Mucosa of descending colon (tissue), 3 donors: ENCODE measurements around the gene TERF2IP. TPM values are rescaled to one million over a fixed set of nuclear protein-coding genes. Genes with fewer than 3 reads are reported as not detected.

ENCODE experiments used
- ATAC-seq: fragments of 200-7000 bp; cut with Tn5 transposase; one replicate; pipeline ENCODE4 v1.9.1; 2020; ENCODE audit warnings: mild to moderate bottlenecking, moderate library complexity
- DNase-seq, 3 donors: peaks; one replicate each; pipeline ENCODE4 v3.0.0-alpha.2; 2020
- H3K36me3 ChIP-seq: fragments of 200-600 bp; one replicate; pipeline ENCODE4 v1.8.0; 2021; ENCODE audit warnings: low read depth, mild to moderate bottlenecking
- H3K4me1 ChIP-seq: fragments of 200-600 bp; one replicate; pipeline ENCODE4 v1.8.0; 2021; ENCODE audit warnings: low read depth, mild to moderate bottlenecking
- H3K4me3 ChIP-seq: fragments of 200-600 bp; one replicate; pipeline ENCODE4 v1.8.0; 2021; ENCODE audit warnings: mild to moderate bottlenecking
- H3K9me3 ChIP-seq: fragments of 200-600 bp; one replicate; pipeline ENCODE4 v1.8.0; 2021; ENCODE audit warnings: mild to moderate bottlenecking
- CTCF ChIP-seq: fragments of 200-600 bp; IDR thresholded peaks from one replicate; pipeline ENCODE4 v1.8.0; 2022; ENCODE audit warnings: antibody characterized with exemption, mild to moderate bottlenecking
- intact Hi-C, 2 donors: fragments of 100-400 bp; cut with DNase I in 1 of 2; cut with micrococcal nuclease in 1 of 2; formaldehyde crosslinking; loops; one replicate each; pipeline versions ENCODE4 v1.11.0 to v1.11.1; 2022; cut with DNase I, micrococcal nuclease
- total RNA-seq, 3 donors: library from RNA; stranded (reverse); fragmentation: NEBNext Ultra II Directional in 2 of 3; extraction: Animal tissue kit (Norgen Biotek cat#: 25700) in 2 of 3; gene quantifications; one replicate each; pipeline versions ENCODE4 v1.2.1 to v1.2.4, GENCODE V29; 2021 to 2023
- donor health status: DM: no; HTN: no; CAD: no; lungs with moderate emphysema.
- donor health status: DM: no; HTN: no; CAD: no.
- donor health status: DM: no; HTN: yes; CAD: no.

TERF2IP gene
- total RNA-seq, 3 donors from 2014 or later, result 26.0 to 49.6 (median 27.7) TPM

GRCh38 chr16:75682308-75682707 is 34.7 kb downstream of the TERF2IP start:
- no peaks in the 10 kb centered on the region for H3K4me1 ChIP-seq
- no peak for ATAC-seq
- H3K4me3 ChIP-seq, result no peak overlapping the region
- H3K36me3 ChIP-seq, result no peaks in the 10 kb centered on the region
- intact Hi-C loops, result no loop called here
- no peak for DNase-seq
- no peak for TF ChIP-seq CTCF
- H3K9me3 ChIP-seq, result no peaks in the 10 kb centered on the region

- DNase-seq, result no peak
- no peak for ATAC-seq
- H3K4me1 ChIP-seq, result no peaks in the 10 kb centered on the region
- intact Hi-C loops, result no loop called here
- H3K4me3 ChIP-seq, result no peak overlapping the region
- no peaks in the 10 kb centered on the region for H3K36me3 ChIP-seq
- no peaks in the 10 kb centered on the region for H3K9me3 ChIP-seq
- no peak for TF ChIP-seq CTCF
These were observed 39.8 kb downstream of the TERF2IP start for GRCh38 chr16:75687361-75687760.

GRCh38 chr16:75695708-75696107 is 48.1 kb downstream of the TERF2IP start:
- DNase-seq (peak in 1 of 3 donors; percentile 7), ATAC-seq (no peak)
- Histone ChIP-seq H3K4me1 (no peaks in the 10 kb centered on the region), H3K4me3 (no peak overlapping the region), H3K36me3 (no peaks in the 10 kb centered on the region), H3K9me3 (no peaks in the 10 kb centered on the region)
- intact Hi-C loops, result no loop called here
- TF ChIP-seq CTCF, result no peak

GRCh38 chr16:75697571-75697970 is 50.0 kb downstream of the TERF2IP start:
- no peak for ATAC-seq
- DNase-seq, result no peak
- H3K9me3 ChIP-seq, result no peaks in the 10 kb centered on the region
- TF ChIP-seq CTCF, result no peak
- H3K4me3 ChIP-seq, result no peak overlapping the region
- intact Hi-C loops, result no loop called here
- H3K4me1 ChIP-seq, result no peaks in the 10 kb centered on the region
- no peaks in the 10 kb centered on the region for H3K36me3 ChIP-seq

GRCh38 chr16:75701361-75701760 is 53.8 kb downstream of the TERF2IP start, which contains the start of gene DUXB:
Gene DUXB (minus strand): TSS chr16:75701461. CDS start chr16:75701418, 43 bp downstream.
- H3K9me3 ChIP-seq, result no peaks in the 10 kb centered on the region
- ATAC-seq, result no peak
- no peak for TF ChIP-seq CTCF
- no peak for DNase-seq
- H3K4me3 ChIP-seq, result no peak within 1 kb of the TSS
- no peaks in the 10 kb centered on the region for H3K4me1 ChIP-seq
- intact Hi-C loops, result no loop called here
- no peaks in the 10 kb centered on the region for H3K36me3 ChIP-seq

GRCh38 chr16:75702242-75702641 is 54.7 kb downstream of the TERF2IP start:
- H3K4me1 ChIP-seq, result no peaks in the 10 kb centered on the region
- ATAC-seq (no peak), DNase-seq (no peak)
- intact Hi-C loops, result no loop called here
- no peak overlapping the region for H3K4me3 ChIP-seq
- H3K36me3 ChIP-seq, result no peaks in the 10 kb centered on the region
- no peaks in the 10 kb centered on the region for H3K9me3 ChIP-seq
- no peak for TF ChIP-seq CTCF
